ENCODE results near the gene COL4A2. TPM values are rescaled to one million over a fixed set of nuclear protein-coding genes. Genes with fewer than 3 reads are reported as not detected.

The COL4A2 gene
- total RNA-seq, 4 donors from 2014 or later, result 75.1 to 322 (median 115) TPM

GRCh38 chr13:110356362-110356761 lies 49.3 kb downstream of the COL4A2 start:
- H3K36me3 ChIP-seq, result no peaks in the 10 kb centered on the region
- intact Hi-C loops (cut with DNase I; ENCODE audit: low total_unique reads) (no loop called here), in situ Hi-C loops (cut with MboI; ENCODE audit: low pct_ligation_motif_present in 1 of 4, low pct_unique_long_range_greater_than_20kb in 1 of 4, low sequenced_read_pairs in 3 of 4) (no loop called here)
- no peak overlapping the region for H3K4me3 ChIP-seq
- H3K27ac ChIP-seq, result peak overlapping the region in 3 of 4 donors; percentile 63 to 84 (median 80)
- WGBS, 2 donors (ENCODE audit: low coverage in 1 of 2), result 71 to 89% methylated on average over 9 to 12 of the region's 12 CpGs
- no peak for DNase-seq
- no peaks in the 10 kb centered on the region for H3K9me3 ChIP-seq
- TF ChIP-seq CTCF (IDR thresholded peaks at IDR 0.05), result no peak
- TF ChIP-seq EP300 (IDR thresholded peaks at IDR 0.05; ENCODE audit: low read depth), result no peak
- no peak for TF ChIP-seq POLR2AphosphoS5 (IDR thresholded peaks at IDR 0.05)
- no peak for TF ChIP-seq POLR2A (IDR thresholded peaks at IDR 0.05)
- H3K4me1 ChIP-seq, result peaks cover 22 to 49% (median 30%) of the 10 kb centered on the region in 4 donors
- H3K27me3 ChIP-seq, result no peaks in the 10 kb centered on the region

- no peak for DNase-seq
- Histone ChIP-seq H3K4me1 (peaks cover 22 to 44% (median 26%) of the 10 kb centered on the region in 4 donors), H3K9me3 (no peaks in the 10 kb centered on the region), H3K36me3 (no peaks in the 10 kb centered on the region), H3K4me3 (no peak overlapping the region), H3K27ac (peak overlapping the region in 3 of 4 donors; percentile 80 to 84 (median 82)), H3K27me3 (no peaks in the 10 kb centered on the region)
- in situ Hi-C loops (cut with MboI; ENCODE audit: low pct_ligation_motif_present in 1 of 4, low pct_unique_long_range_greater_than_20kb in 1 of 4, low sequenced_read_pairs in 3 of 4), result no loop called here
- TF ChIP-seq CTCF (IDR thresholded peaks at IDR 0.05) (no peak), EP300 (IDR thresholded peaks at IDR 0.05; ENCODE audit: low read depth) (no peak), POLR2AphosphoS5 (IDR thresholded peaks at IDR 0.05) (no peak), POLR2A (IDR thresholded peaks at IDR 0.05) (no peak)
- 95 to 100% methylated on average over 1 to 4 of the region's 4 CpGs for WGBS, 2 donors (ENCODE audit: low coverage in 1 of 2)
- intact Hi-C loops (cut with DNase I; ENCODE audit: low total_unique reads), result no loop called here
Observed at GRCh38 chr13:110358381-110358780, 51.3 kb downstream of the COL4A2 start.

GRCh38 chr13:110359840-110360301 lies 52.8 kb downstream of the COL4A2 start:
- in situ Hi-C loops (cut with MboI; ENCODE audit: low pct_ligation_motif_present in 1 of 4, low pct_unique_long_range_greater_than_20kb in 1 of 4, low sequenced_read_pairs in 3 of 4), result no loop called here
- no peak for DNase-seq
- no peaks in the 10 kb centered on the region for H3K27me3 ChIP-seq
- peak overlapping the region; percentile 62 to 84 (median 81) for H3K27ac ChIP-seq
- intact Hi-C loops (cut with DNase I; ENCODE audit: low total_unique reads), result no loop called here
- H3K4me3 ChIP-seq, result no peak overlapping the region
- WGBS, 2 donors (ENCODE audit: low coverage in 1 of 2), result 69 to 73% methylated on average over 5 to 7 of the region's 7 CpGs
- no peak for TF ChIP-seq POLR2A (IDR thresholded peaks at IDR 0.05)
- no peak for TF ChIP-seq EP300 (IDR thresholded peaks at IDR 0.05; ENCODE audit: low read depth)
- TF ChIP-seq POLR2AphosphoS5 (IDR thresholded peaks at IDR 0.05), result peak in 1 of 3 donors; percentile 9
- TF ChIP-seq CTCF (IDR thresholded peaks at IDR 0.05), result no peak
- peaks cover 8 to 30% (median 16%) of the 10 kb centered on the region in 4 donors for H3K4me1 ChIP-seq
- H3K36me3 ChIP-seq, result no peaks in the 10 kb centered on the region
- H3K9me3 ChIP-seq, result no peaks in the 10 kb centered on the region

- in situ Hi-C loops (cut with MboI; ENCODE audit: low pct_ligation_motif_present in 1 of 4, low pct_unique_long_range_greater_than_20kb in 1 of 4, low sequenced_read_pairs in 3 of 4), result no loop called here
- no peaks in the 10 kb centered on the region for H3K9me3 ChIP-seq
- intact Hi-C loops (cut with DNase I; ENCODE audit: low total_unique reads), result no loop called here
- H3K27ac ChIP-seq, result peak overlapping the region; percentile 62 to 84 (median 81)
- no peaks in the 10 kb centered on the region for H3K27me3 ChIP-seq
- TF ChIP-seq POLR2AphosphoS5 (IDR thresholded peaks at IDR 0.05), result no peak
- no peak for TF ChIP-seq CTCF (IDR thresholded peaks at IDR 0.05)
- no peak for TF ChIP-seq POLR2A (IDR thresholded peaks at IDR 0.05)
- no peak for TF ChIP-seq EP300 (IDR thresholded peaks at IDR 0.05; ENCODE audit: low read depth)
- 67 to 80% methylated on average over 3 to 11 of the region's 11 CpGs for WGBS, 2 donors (ENCODE audit: low coverage in 1 of 2)
- no peaks in the 10 kb centered on the region for H3K36me3 ChIP-seq
- no peak for DNase-seq
- H3K4me1 ChIP-seq, result peaks cover 6 to 29% (median 15%) of the 10 kb centered on the region in 4 donors
- H3K4me3 ChIP-seq, result no peak overlapping the region
Observed at GRCh38 chr13:110360598-110360997, 53.5 kb downstream of the COL4A2 start.

All from transverse colon (tissue), 4 donors.